Fibroblast of the aortic adventitia (primary cell): ENCODE results near the gene LAMA1. TPM values are rescaled to one million over a fixed set of nuclear protein-coding genes. Genes with fewer than 3 reads are reported as not detected.

Source experiments
- DNase-seq: peaks from one replicate; pipeline ENCODE4 v3.0.0-alpha.2; 2010; ENCODE audit warnings: low read depth
- H3K4me3 ChIP-seq: 2 replicates; pipeline ENCODE4 v1.5.1; 2011; ENCODE audit warnings: low read depth, mild to moderate bottlenecking, control low read depth, low read length, moderate library complexity
- CTCF ChIP-seq: IDR thresholded peaks from 2 replicates; pipeline ENCODE4 v1.5.1; 2011; ENCODE audit warnings: mild to moderate bottlenecking, low read length, control low read depth, inconsistent platforms; ENCODE audit not compliant: insufficient read depth
- total RNA-seq: library from RNA; depleted of rRNA; stranded (reverse); fragments of >200 nt; gene quantifications from 2 replicates; pipeline ENCODE4 v1.2.3, GENCODE V29; 2012; ENCODE audit warnings: low replicate concordance

Gene LAMA1
- total RNA-seq, 1 donor = 3.5 TPM

GRCh38 chr18:7023581-7023980 lies 94.0 kb downstream of the LAMA1 start:
- TF ChIP-seq CTCF = no peak
- H3K4me3 ChIP-seq = no peak overlapping the region
- DNase-seq = no peak

GRCh38 chr18:7023063-7023580 lies 94.5 kb downstream of the LAMA1 start:
- no peak for TF ChIP-seq CTCF
- no peak for DNase-seq
- H3K4me3 ChIP-seq = no peak overlapping the region

GRCh38 chr18:7021994-7022840 lies 95.4 kb downstream of the LAMA1 start:
- no peak for DNase-seq
- no peak overlapping the region for H3K4me3 ChIP-seq
- no peak for TF ChIP-seq CTCF

DNA sequence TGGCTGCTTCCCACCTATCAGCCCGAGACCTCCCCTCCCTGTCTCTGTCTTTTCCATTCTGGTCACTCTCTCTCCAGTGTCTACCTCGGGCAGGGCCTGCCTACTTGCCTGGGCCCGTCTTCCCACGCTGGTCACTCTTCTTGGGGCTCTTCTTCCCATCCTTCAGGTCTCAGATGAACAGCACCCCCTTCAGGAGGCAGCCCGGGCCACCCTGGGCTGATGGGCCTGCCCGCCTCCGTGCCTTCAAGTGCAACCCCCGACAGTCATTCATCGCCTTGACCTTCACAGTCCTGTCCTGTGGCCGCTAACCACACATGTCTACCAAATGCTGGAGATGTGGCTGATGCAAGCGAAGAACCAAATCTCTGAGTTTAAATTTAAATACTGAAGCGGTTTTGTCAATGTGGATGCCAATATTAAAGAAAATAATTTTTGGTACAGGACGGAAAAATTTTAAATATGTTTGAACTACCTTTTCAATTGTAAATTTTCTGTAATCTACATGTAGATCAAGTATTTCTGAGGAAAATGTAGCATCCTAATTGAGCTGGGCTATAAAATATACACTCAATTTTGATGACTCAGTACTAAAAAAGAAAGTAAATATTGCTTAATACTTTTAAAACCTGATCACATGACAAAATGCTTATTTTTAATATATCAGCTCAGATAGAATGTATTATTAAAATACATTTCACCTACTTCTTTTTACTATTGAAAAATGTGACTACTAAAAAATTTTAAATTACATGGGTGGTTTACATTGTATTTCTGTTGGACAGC lies 96.4 kb downstream of the LAMA1 start:
- no peak overlapping the region for H3K4me3 ChIP-seq

DNA sequence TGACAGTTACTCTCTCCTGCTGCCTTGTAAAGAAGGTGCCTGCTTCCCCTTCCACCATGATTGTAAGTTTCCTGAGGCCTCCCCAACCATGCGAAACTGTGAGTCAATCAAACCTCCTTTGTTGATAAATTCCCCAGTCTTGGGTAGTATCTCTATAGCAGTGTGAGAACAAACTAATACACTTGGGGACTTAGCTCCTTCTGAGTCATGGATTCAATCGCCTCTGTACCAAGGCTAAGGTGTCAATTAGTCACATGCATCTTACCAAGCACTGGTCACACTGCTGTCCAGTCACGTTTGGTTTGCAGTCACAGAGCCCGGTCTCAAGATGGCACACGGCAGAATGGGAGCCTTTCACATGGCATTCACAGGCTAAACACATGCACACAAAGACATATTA lies 100.6 kb downstream of the LAMA1 start:
- no peak for TF ChIP-seq CTCF
- DNase-seq = no peak
- no peak overlapping the region for H3K4me3 ChIP-seq

More for the DNA sequence above, 96.4 kb downstream of the LAMA1 start:
- DNase-seq = no peak
- TF ChIP-seq CTCF = no peak

- no peak for TF ChIP-seq CTCF
- H3K4me3 ChIP-seq = no peak overlapping the region
- DNase-seq = no peak
Measured at GRCh38 chr18:7011142-7011541, 106.5 kb downstream of the LAMA1 start.
